ENCODE measurements around the gene TFB1M.

- TF ChIP-seq, protein P1, sequence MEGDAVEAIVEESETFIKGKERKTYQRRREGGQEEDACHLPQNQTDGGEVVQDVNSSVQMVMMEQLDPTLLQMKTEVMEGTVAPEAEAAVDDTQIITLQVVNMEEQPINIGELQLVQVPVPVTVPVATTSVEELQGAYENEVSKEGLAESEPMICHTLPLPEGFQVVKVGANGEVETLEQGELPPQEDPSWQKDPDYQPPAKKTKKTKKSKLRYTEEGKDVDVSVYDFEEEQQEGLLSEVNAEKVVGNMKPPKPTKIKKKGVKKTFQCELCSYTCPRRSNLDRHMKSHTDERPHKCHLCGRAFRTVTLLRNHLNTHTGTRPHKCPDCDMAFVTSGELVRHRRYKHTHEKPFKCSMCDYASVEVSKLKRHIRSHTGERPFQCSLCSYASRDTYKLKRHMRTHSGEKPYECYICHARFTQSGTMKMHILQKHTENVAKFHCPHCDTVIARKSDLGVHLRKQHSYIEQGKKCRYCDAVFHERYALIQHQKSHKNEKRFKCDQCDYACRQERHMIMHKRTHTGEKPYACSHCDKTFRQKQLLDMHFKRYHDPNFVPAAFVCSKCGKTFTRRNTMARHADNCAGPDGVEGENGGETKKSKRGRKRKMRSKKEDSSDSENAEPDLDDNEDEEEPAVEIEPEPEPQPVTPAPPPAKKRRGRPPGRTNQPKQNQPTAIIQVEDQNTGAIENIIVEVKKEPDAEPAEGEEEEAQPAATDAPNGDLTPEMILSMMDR (IDR thresholded peaks at IDR 0.05): no peak
- TF ChIP-seq ZFX (IDR thresholded peaks at IDR 0.05; ENCODE audit: borderline replicate concordance): no peak
Observed at GRCh38 chr6:155313602-155314091, 637 bp downstream of the TFB1M start.

Measured in 22Rv1 (cell line).